A673 (cell line): ENCODE data around the gene CORO6. TPM values are rescaled to one million over a fixed set of nuclear protein-coding genes. Genes with fewer than 3 reads are reported as not detected.
"Not testable (repeated sequence)": the region's sequence is repeated elsewhere in the genome, so short reads cannot be mapped to it uniquely, and the experiment has no call there.

ENCODE experiments used
- BruUV-seq: library from RNA; stranded (reverse); fragments of 400-500 nt; replicated peaks from 2 replicates; lab custom pipeline; 2021; lab: Mats Ljungman, UMichigan
- CTCF ChIA-PET: fragments of 300-600 bp; sonication (Branson Sonifier 250); formaldehyde crosslinking; loops from one replicate; lab custom pipeline; 2022; ENCODE audit warnings: antibody characterized with exemption; lab: Charles Lee
- POLR2A ChIA-PET: fragments of 300-600 bp; sonication (Branson Sonifier 250); formaldehyde crosslinking; loops from one replicate; lab custom pipeline; 2022; ENCODE audit warnings: antibody characterized with exemption; ENCODE audit not compliant: low non-redundant PET; lab: Charles Lee
- DNase-seq: peaks from one replicate; pipeline ENCODE4 v3.0.0-alpha.2; 2015; ENCODE audit warnings: low spot score
- H3K27ac ChIP-seq: fragments of 200-600 bp; sonication (generic); 2 replicates; pipeline ENCODE4 v1.5.1; 2016; ENCODE audit warnings: mixed run types, low read depth, mild to moderate bottlenecking, mixed read lengths, antibody characterized with exemption, low read length; ENCODE audit not compliant: poor library complexity, severe bottlenecking
- H3K27me3 ChIP-seq: fragments of 200-600 bp; sonication (generic); replicated peaks from 2 replicates; pipeline ENCODE4 v1.6.1; 2017; ENCODE audit warnings: mixed run types, low read depth, mild to moderate bottlenecking, mixed read lengths, antibody characterized with exemption, low read length; ENCODE audit not compliant: insufficient read depth, poor library complexity
- H3K36me3 ChIP-seq: fragments of 200-600 bp; sonication (generic); 2 replicates; pipeline ENCODE4 v1.6.1; 2016; ENCODE audit warnings: mixed run types, mild to moderate bottlenecking, mixed read lengths, antibody characterized with exemption, low read length; ENCODE audit not compliant: insufficient read depth, poor library complexity, severe bottlenecking
- H3K4me1 ChIP-seq: fragments of 200-600 bp; sonication (generic); 2 replicates; pipeline ENCODE4 v1.6.1; 2017; ENCODE audit warnings: mixed run types, mild to moderate bottlenecking, mixed read lengths, antibody characterized with exemption, low read length; ENCODE audit not compliant: insufficient read depth, poor library complexity, severe bottlenecking
- H3K4me3 ChIP-seq: fragments of 200-600 bp; sonication (generic); 2 replicates; pipeline ENCODE4 v1.5.1; 2016; ENCODE audit warnings: low read depth, mixed run types, mild to moderate bottlenecking, mixed read lengths, low read length; ENCODE audit not compliant: poor library complexity, severe bottlenecking
- H3K9me3 ChIP-seq: fragments of 200-600 bp; sonication (generic); 2 replicates; pipeline ENCODE4 v1.6.1; 2016; ENCODE audit warnings: mixed run types, low read depth, mild to moderate bottlenecking, mixed read lengths, antibody characterized with exemption, low read length; ENCODE audit not compliant: poor library complexity, severe bottlenecking
- CTCF ChIP-seq: fragments of 300-800, 200-600 bp; sonication (generic); conservative IDR thresholded peaks from 2 replicates; pipeline ENCODE4 v1.5.1; 2017; ENCODE audit warnings: low read depth, mild to moderate bottlenecking, antibody characterized with exemption, low read length, moderate library complexity, mixed read lengths
- EZH2 ChIP-seq: fragments of 200-600 bp; sonication (generic); IDR thresholded peaks from 2 replicates; pipeline ENCODE4 v1.6.1; 2017; ENCODE audit warnings: borderline replicate concordance, low read depth, mild to moderate bottlenecking, mixed read lengths, antibody characterized with exemption, low read length; ENCODE audit not compliant: poor library complexity, severe bottlenecking
- intact Hi-C: fragments of 100-400 bp; cut with micrococcal nuclease; formaldehyde crosslinking; loops from one replicate; pipeline ENCODE4 v1.10.0; 2022; ENCODE audit not compliant: unreplicated experiment
- total RNA-seq: library from RNA; stranded (reverse); gene quantifications from 2 replicates; pipeline ENCODE4 v1.2.3, GENCODE V29; 2021

CORO6 gene
- total RNA-seq, 1 experiment from 2014 or later = 19.7 TPM

- Histone ChIP-seq H3K27ac (no peak overlapping the region), H3K36me3 (peaks cover 11% of the 10 kb centered on the region), H3K27me3 (no peaks in the 10 kb centered on the region), H3K4me3 (no peak overlapping the region), H3K9me3 (no peaks in the 10 kb centered on the region), H3K4me1 (peaks cover 14% of the 10 kb centered on the region)
- no TSS peak for BruUV-seq
- no peak for DNase-seq
- CTCF ChIA-PET = no interaction called here
- TF ChIP-seq CTCF (no peak), EZH2 (no peak)
- POLR2A ChIA-PET = no interaction called here
- intact Hi-C loops = no loop called here
Observed at GRCh38 chr17:29655323-29655722, 32.6 kb upstream of the CORO6 start.

DNA sequence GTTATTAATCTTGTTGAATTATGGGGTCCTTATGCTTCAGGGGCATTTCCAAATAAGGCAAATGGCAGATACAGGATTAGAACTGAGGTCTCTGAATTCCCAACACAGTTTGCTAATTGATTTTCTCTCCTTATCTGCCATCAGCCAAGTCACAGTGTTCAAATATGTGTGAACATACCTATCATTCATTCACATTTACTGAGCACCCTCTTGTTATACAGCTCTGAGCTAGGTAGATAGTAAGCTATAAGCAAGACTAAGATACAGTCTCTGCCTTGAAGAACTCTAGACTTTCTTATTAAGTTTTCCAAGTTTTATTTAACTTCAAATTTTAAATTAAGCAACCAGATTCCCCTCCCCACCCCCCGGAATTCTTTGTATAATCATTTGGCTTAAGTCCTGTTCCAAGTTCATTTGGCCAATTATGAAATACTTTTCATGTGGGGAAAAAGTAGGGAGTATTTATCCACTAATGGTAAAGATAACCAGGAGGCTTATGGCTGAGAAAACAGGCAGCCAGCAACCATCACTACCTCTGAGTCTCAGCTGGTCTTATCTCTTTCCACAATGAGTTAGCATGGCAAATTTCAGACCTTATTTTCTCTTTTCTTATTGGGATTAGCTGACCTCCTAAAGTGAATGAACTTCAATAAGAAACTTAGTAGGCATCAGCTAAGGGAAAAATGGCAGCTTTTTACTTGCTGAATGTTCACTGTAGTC is 31.4 kb upstream of the CORO6 start:
- CTCF ChIA-PET = no interaction called here

GRCh38 chr17:29652976-29653375 is 30.3 kb upstream of the CORO6 start:
- intact Hi-C loops = no loop called here
- Histone ChIP-seq H3K9me3 (no peaks in the 10 kb centered on the region), H3K4me1 (peaks cover 17% of the 10 kb centered on the region), H3K4me3 (no peak overlapping the region), H3K36me3 (peaks cover 16% of the 10 kb centered on the region), H3K27me3 (no peaks in the 10 kb centered on the region), H3K27ac (peak overlapping the region; percentile 32)
- DNase-seq = no peak
- TF ChIP-seq CTCF (no peak), EZH2 (no peak)
- ChIA-PET CTCF (no interaction called here), POLR2A (no interaction called here)
- no TSS peak for BruUV-seq

More for the DNA sequence above, 31.4 kb upstream of the CORO6 start:
- peaks cover 16% of the 10 kb centered on the region for H3K36me3 ChIP-seq
- H3K27ac ChIP-seq = peak overlapping the region; percentile 2
- H3K4me3 ChIP-seq = no peak overlapping the region
- POLR2A ChIA-PET = no interaction called here
- H3K4me1 ChIP-seq = peaks cover 17% of the 10 kb centered on the region
- no peaks in the 10 kb centered on the region for H3K27me3 ChIP-seq
- H3K9me3 ChIP-seq = no peaks in the 10 kb centered on the region
- no peak for DNase-seq
- TF ChIP-seq EZH2 (no peak), CTCF (no peak)
- intact Hi-C loops = no loop called here
- no TSS peak for BruUV-seq

DNA sequence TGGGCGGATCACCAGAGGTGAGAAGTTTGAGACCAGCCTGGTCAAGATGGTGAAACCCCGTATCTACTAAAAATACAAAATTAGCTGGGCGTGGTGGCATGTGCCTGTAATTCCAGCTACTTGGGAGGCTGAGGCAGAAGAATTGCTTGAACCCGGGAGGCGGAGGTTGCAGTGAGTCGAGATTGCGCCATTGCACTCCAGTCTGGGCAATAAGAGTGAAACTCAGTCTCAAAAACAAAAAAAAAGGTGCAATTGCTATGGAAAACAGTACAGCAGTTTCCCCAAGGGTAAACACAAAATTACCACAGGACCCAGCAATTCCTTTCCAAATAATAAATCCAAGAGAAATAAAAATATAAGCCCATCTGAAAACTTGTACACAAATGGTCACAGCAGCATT is 29.2 kb upstream of the CORO6 start:
- DNase-seq, POLR2A ChIA-PET, BruUV-seq, H3K9me3 ChIP-seq, CTCF ChIA-PET, intact Hi-C loops, H3K27ac ChIP-seq, H3K27me3 ChIP-seq, H3K4me3 ChIP-seq: not testable (repeated sequence)
- peaks cover 17% of the 10 kb centered on the region for H3K4me1 ChIP-seq
- peaks cover 16% of the 10 kb centered on the region for H3K36me3 ChIP-seq
